Spleen (tissue), 11 donors: ENCODE data around the gene ERC2. TPM values are rescaled to one million over a fixed set of nuclear protein-coding genes. Genes with fewer than 3 reads are reported as not detected.
"Not testable (repeated sequence)": the region's sequence is repeated elsewhere in the genome, so short reads cannot be mapped to it uniquely, and the experiment has no call there.

Source experiments
- DNase-seq: peaks from one replicate; pipeline ENCODE4 v3.0.0-alpha.2; 2020
- H3K27ac ChIP-seq, 8 donors: fragments of 200-600 bp; sonication (generic) in 7 of 8; 1 replicate in 4 of 8; 2 replicates in 4 of 8; pipeline versions ENCODE4 v1.5.0 to v1.8.0; 2016 to 2021; ENCODE audit warnings: inconsistent platforms in 4 of 8, mild to moderate bottlenecking in 4 of 8, moderate library complexity in 1 of 8
- H3K27me3 ChIP-seq, 7 donors: fragments of 200-600 bp; sonication (generic) in 6 of 7; replicated peaks in 1 of 7; 1 replicate in 4 of 7; 2 replicates in 3 of 7; pipeline versions ENCODE4 v1.5.0 to v1.8.0; 2016 to 2021; ENCODE audit warnings: inconsistent platforms in 3 of 7, mild to moderate bottlenecking in 1 of 7
- H3K36me3 ChIP-seq, 6 donors: fragments of 200-600 bp; sonication (generic) in 5 of 6; 1 replicate in 4 of 6; 2 replicates in 2 of 6; pipeline versions ENCODE4 v1.5.0 to v1.8.0; 2016 to 2021; ENCODE audit warnings: inconsistent platforms in 2 of 6
- H3K4me1 ChIP-seq, 6 donors: fragments of 200-600 bp; sonication (generic) in 5 of 6; 1 replicate in 3 of 6; 2 replicates in 3 of 6; pipeline versions ENCODE4 v1.5.0 to v1.8.0; 2016 to 2021; ENCODE audit warnings: inconsistent platforms in 3 of 6
- H3K4me3 ChIP-seq, 8 donors: fragments of 200-600 bp; sonication (generic) in 7 of 8; 1 replicate in 4 of 8; 2 replicates in 4 of 8; pipeline versions ENCODE4 v1.5.0 to v1.8.0; 2016 to 2021; ENCODE audit warnings: inconsistent platforms in 4 of 8, mild to moderate bottlenecking in 4 of 8, moderate library complexity in 2 of 8
- H3K9me3 ChIP-seq, 8 donors: fragments of 200-600 bp; sonication (generic) in 7 of 8; 1 replicate in 4 of 8; 2 replicates in 4 of 8; pipeline versions ENCODE4 v1.5.0 to v1.8.0; 2016 to 2021; ENCODE audit warnings: inconsistent platforms in 4 of 8
- CTCF ChIP-seq, 11 experiments: fragments of 200-600 bp in 7 of 11; fragments of 450-650 bp in 4 of 11; sonication (generic) in 4 of 11; IDR thresholded peaks in 8 of 11; conservative IDR thresholded peaks in 3 of 11; 1 replicate in 7 of 11; 2 replicates in 4 of 11; pipeline versions ENCODE4 v1.4.0 to v1.8.0; 2016 to 2021; ENCODE audit warnings: antibody characterized with exemption in 11 of 11, inconsistent platforms in 4 of 11, mild to moderate bottlenecking in 1 of 11
- POLR2A ChIP-seq, 3 donors: fragments of 450-650 bp; IDR thresholded peaks; one replicate each; pipeline ENCODE4 v1.5.1; 2017; ENCODE audit warnings: antibody characterized with exemption in 3 of 3, mild to moderate bottlenecking in 1 of 3
- POLR2AphosphoS5 ChIP-seq, 3 donors: sonication (generic); formaldehyde crosslinking; IDR thresholded peaks; one replicate each; pipeline ENCODE4 v1.5.1; 2017; ENCODE audit warnings: antibody characterized with exemption in 3 of 3
- WGBS, 5 donors: extraction: QIAGEN DNeasy Blood & Tissue Kit in 3 of 5; methylation state at CpG; one replicate each; pipeline versions ENCODE4 v1.1.5 to v1.1.7; 2013 to 2018; 5-methylcytosine and 5-hydroxymethylcytosine counted together
- intact Hi-C: fragments of 100-400 bp; cut with DNase I; formaldehyde crosslinking; loops from one replicate; pipeline ENCODE4 v1.15.0; 2023; ENCODE audit warnings: low total_unique reads
- polyA plus RNA-seq, 3 donors: library from polyadenylated mRNA; stranded (reverse); fragments of 200-250 nt; gene quantifications; one replicate each; pipeline ENCODE4 v1.2.1, GENCODE V29; 2013
- total RNA-seq, 7 donors: library from RNA; depleted of rRNA in 3 of 7; stranded (reverse); fragments of >200 nt in 3 of 7; fragmentation: NEBNext Ultra II Directional in 4 of 7; extraction: Animal tissue kit (Norgen Biotek cat#: 25700) in 4 of 7; gene quantifications; one replicate each; pipeline versions ENCODE4 v1.1.0 to v1.2.1, GENCODE V29; 2016 to 2021
- donor health status: healthy with polysubstance abuse.
- donor health status: DM: no; HTN: no; CAD: no; lungs with moderate emphysema.
- donor health status: DM: no; HTN: no; CAD: no.
- donor health status: Bipolar disorder and iron deficiency.
- donor health status: healthy.
- donor health status: DM: no; HTN: no; CAD: no.
- donor health status: DM: yes; HTN: yes; CAD: no.

ERC2 gene
- total and polyA plus RNA-seq, 10 donors, result 0.04 to 4.9 (median 0.39) TPM

GRCh38 chr3:55842204-55842603 is 626.1 kb downstream of the ERC2 start:
- WGBS, 5 donors, result 75 to 89% (median 84%) methylated on average over 3 of the region's 3 CpGs
- peaks cover 0 to 40% (median 14%) of the 10 kb centered on the region in 8 donors for H3K9me3 ChIP-seq
- H3K36me3 ChIP-seq, result no peaks in the 10 kb centered on the region
- no peak overlapping the region for H3K27ac ChIP-seq
- intact Hi-C loops, result no loop called here
- TF ChIP-seq CTCF (IDR thresholded peaks at IDR 0.05 in 8 of 11, conservative IDR thresholded peaks at IDR 0.05 in 3 of 11) (no peak), POLR2A (IDR thresholded peaks at IDR 0.05) (no peak), POLR2AphosphoS5 (IDR thresholded peaks at IDR 0.05) (no peak)
- H3K4me3 ChIP-seq, result no peak overlapping the region
- no peaks in the 10 kb centered on the region for H3K27me3 ChIP-seq
- DNase-seq, result no peak
- no peaks in the 10 kb centered on the region for H3K4me1 ChIP-seq

- H3K36me3 ChIP-seq, H3K4me1 ChIP-seq, H3K9me3 ChIP-seq, H3K27ac ChIP-seq, H3K4me3 ChIP-seq, intact Hi-C loops, DNase-seq, H3K27me3 ChIP-seq: not testable (repeated sequence)
- 66 to 80% (median 73%) methylated on average over 11 to 13 of the region's 13 CpGs for WGBS, 5 donors
Measured at GRCh38 chr3:55831876-55832275, 636.4 kb downstream of the ERC2 start.

- intact Hi-C loops, result no loop called here
- Histone ChIP-seq H3K36me3 (no peaks in the 10 kb centered on the region), H3K4me3 (no peak overlapping the region), H3K9me3 (peaks cover 0 to 5% (median 0%) of the 10 kb centered on the region in 8 donors), H3K27me3 (no peaks in the 10 kb centered on the region), H3K27ac (no peak overlapping the region), H3K4me1 (no peaks in the 10 kb centered on the region)
- DNase-seq, result no peak
- no peak for TF ChIP-seq POLR2A (IDR thresholded peaks at IDR 0.05)
- no peak for TF ChIP-seq POLR2AphosphoS5 (IDR thresholded peaks at IDR 0.05)
- WGBS, 5 donors, result 73 to 93% (median 86%) methylated on average over 2 of the region's 2 CpGs
Measured at GRCh38 chr3:55828712-55829111, 639.6 kb downstream of the ERC2 start.

GRCh38 chr3:55827786-55828185 is 640.5 kb downstream of the ERC2 start:
- Histone ChIP-seq H3K9me3 (peaks cover 0 to 5% (median 0%) of the 10 kb centered on the region in 8 donors), H3K27ac (no peak overlapping the region), H3K27me3 (no peaks in the 10 kb centered on the region), H3K4me3 (no peak overlapping the region), H3K4me1 (no peaks in the 10 kb centered on the region), H3K36me3 (no peaks in the 10 kb centered on the region)
- no peak for DNase-seq
- intact Hi-C loops, result no loop called here
- TF ChIP-seq POLR2AphosphoS5 (IDR thresholded peaks at IDR 0.05) (no peak), CTCF (IDR thresholded peaks at IDR 0.05 in 8 of 11, conservative IDR thresholded peaks at IDR 0.05 in 3 of 11) (no peak), POLR2A (IDR thresholded peaks at IDR 0.05) (no peak)
- WGBS, 5 donors, result 72 to 87% (median 80%) methylated on average over 10 of the region's 10 CpGs

- WGBS, 5 donors, result 74 to 87% (median 81%) methylated on average over 6 of the region's 6 CpGs
- TF ChIP-seq CTCF (IDR thresholded peaks at IDR 0.05 in 8 of 11, conservative IDR thresholded peaks at IDR 0.05 in 3 of 11) (no peak), POLR2A (IDR thresholded peaks at IDR 0.05) (no peak), POLR2AphosphoS5 (IDR thresholded peaks at IDR 0.05) (no peak)
- no peak overlapping the region for H3K27ac ChIP-seq
- DNase-seq, result no peak
- H3K4me3 ChIP-seq, result no peak overlapping the region
- H3K27me3 ChIP-seq, result no peaks in the 10 kb centered on the region
- H3K9me3 ChIP-seq, result peaks cover 0 to 5% (median 0%) of the 10 kb centered on the region in 8 donors
- H3K36me3 ChIP-seq, result no peaks in the 10 kb centered on the region
- intact Hi-C loops, result no loop called here
- no peaks in the 10 kb centered on the region for H3K4me1 ChIP-seq
Measured at GRCh38 chr3:55826731-55827496, 641.4 kb downstream of the ERC2 start.
